Endothelial cell of umbilical vein (primary cell): ENCODE measurements around the gene GRK5. TPM values are rescaled to one million over a fixed set of nuclear protein-coding genes. Genes with fewer than 3 reads are reported as not detected.

Experiments used
- BruUV-seq: library from RNA; stranded (reverse); fragments of 400-500 nt; replicated peaks from 2 replicates; lab custom pipeline; 2021; lab: Mats Ljungman, UMichigan
- CTCF ChIA-PET: fragments of 300-600, 350-600 bp; sonication (Branson Sonifier 250); formaldehyde crosslinking; loops from one replicate; lab custom pipeline; 2021; ENCODE audit warnings: antibody characterized with exemption, inconsistent platforms; lab: Charles Lee
- POLR2A ChIA-PET: fragments of 300-600, 350-600 bp; sonication (Branson Sonifier 250); formaldehyde crosslinking; loops from one replicate; lab custom pipeline; 2021; ENCODE audit warnings: antibody characterized with exemption, inconsistent platforms; lab: Charles Lee
- DNase-seq: peaks from one replicate; pipeline ENCODE4 v3.0.0-alpha.2; 2011; ENCODE audit warnings: low read depth, low spot score
- FAIRE-seq: peaks from 2 replicates; lab custom pipeline; 2011; peaks lifted over from hg19 to GRCh38; lab: Jason Lieb, UNC
- H2AFZ ChIP-seq: 2 replicates; pipeline ENCODE4 v1.6.0; 2012; ENCODE audit warnings: low read depth, low read length, control low read depth, inconsistent platforms
- H3K27ac ChIP-seq: 2 replicates; pipeline ENCODE4 v1.5.1; 2011; ENCODE audit warnings: low read depth, mild to moderate bottlenecking, control low read depth, low read length, moderate library complexity; ENCODE audit not compliant: insufficient read depth
- H3K27me3 ChIP-seq, 2 experiments: 2 replicates each; pipeline versions ENCODE4 v1.6.0 to v1.6.1; 2011; ENCODE audit warnings: low read length in 2 of 2, mixed read lengths in 1 of 2; ENCODE audit not compliant: control insufficient read depth in 2 of 2, insufficient read depth in 2 of 2
- H3K36me3 ChIP-seq, 2 experiments: 2 replicates in 1 of 2; 3 replicates in 1 of 2; pipeline ENCODE4 v1.5.1; 2011; ENCODE audit warnings: low read length in 2 of 2, mild to moderate bottlenecking in 1 of 2, moderate library complexity in 1 of 2; ENCODE audit not compliant: control insufficient read depth in 2 of 2, insufficient read depth in 2 of 2; ENCODE audit errors: extremely low read depth in 1 of 2
- H3K4me1 ChIP-seq: 3 replicates; pipeline ENCODE4 v1.5.1; 2011; ENCODE audit warnings: mild to moderate bottlenecking, low read length; ENCODE audit not compliant: control insufficient read depth, insufficient read depth; ENCODE audit errors: extremely low read depth
- H3K4me2 ChIP-seq: 2 replicates; pipeline ENCODE4 v1.6.1; 2011; ENCODE audit warnings: low read length, control low read depth, mixed read lengths; ENCODE audit not compliant: insufficient read depth
- H3K4me3 ChIP-seq, 3 experiments: fragments of 200-600 bp in 1 of 3; sonication (generic), shearing (Covaris generic) in 1 of 3; replicated peaks in 1 of 3; 2 replicates each; pipeline ENCODE4 v1.5.1; 2011 to 2016; ENCODE audit warnings: control low read depth in 3 of 3, low read length in 3 of 3, mild to moderate bottlenecking in 2 of 3, inconsistent platforms in 1 of 3, low read depth in 1 of 3, moderate library complexity in 1 of 3; ENCODE audit not compliant: insufficient read depth in 1 of 3
- H3K79me2 ChIP-seq: 2 replicates; pipeline ENCODE4 v1.6.0; 2012; ENCODE audit warnings: low read length, inconsistent platforms; ENCODE audit not compliant: control insufficient read depth, insufficient read depth
- H3K9ac ChIP-seq: replicated peaks from 2 replicates; pipeline ENCODE3; 2011; ENCODE audit warnings: low read length, control low read depth; ENCODE audit not compliant: insufficient read depth; ENCODE audit errors: extremely low read depth
- H3K9me1 ChIP-seq: replicated peaks from 3 replicates; pipeline ENCODE4 v1.6.0; 2011; ENCODE audit warnings: mild to moderate bottlenecking, low read length; ENCODE audit not compliant: control insufficient read depth, insufficient read depth; ENCODE audit errors: extremely low read depth
- H3K9me3 ChIP-seq: replicated peaks from 2 replicates; pipeline ENCODE4 v1.5.1; 2012; ENCODE audit warnings: low read length, inconsistent platforms; ENCODE audit not compliant: control insufficient read depth, insufficient read depth
- H4K20me1 ChIP-seq: replicated peaks from 2 replicates; pipeline ENCODE3; 2011; ENCODE audit warnings: mild to moderate bottlenecking, low read length; ENCODE audit not compliant: control insufficient read depth, insufficient read depth; ENCODE audit errors: extremely low read depth
- CTCF ChIP-seq, 2 donors: IDR thresholded peaks; 1 replicate in 1 of 2; 2 replicates in 1 of 2; pipeline ENCODE4 v1.5.1; 2011; ENCODE audit warnings: low read length in 2 of 2, mild to moderate bottlenecking in 2 of 2, moderate library complexity in 2 of 2, control low read depth in 1 of 2, inconsistent platforms in 1 of 2, low read depth in 1 of 2; ENCODE audit not compliant: insufficient read depth in 1 of 2; ENCODE audit errors: extremely low read depth in 1 of 2
- EZH2 ChIP-seq: IDR thresholded peaks from 2 replicates; pipeline ENCODE4 v1.6.1; 2012; ENCODE audit warnings: borderline replicate concordance, low read depth, mild to moderate bottlenecking, moderate library complexity, low read length, inconsistent platforms; ENCODE audit not compliant: severe bottlenecking
- FOS ChIP-seq: IDR thresholded peaks from 2 replicates; pipeline ENCODE4 v1.6.1; 2011; ENCODE audit warnings: mild to moderate bottlenecking, low read length, moderate library complexity, borderline replicate concordance; ENCODE audit not compliant: insufficient read depth
- GATA2 ChIP-seq: IDR thresholded peaks from 2 replicates; pipeline ENCODE4 v1.7.0; 2011; ENCODE audit warnings: low read depth, mild to moderate bottlenecking, moderate library complexity, mixed read lengths, low read length; ENCODE audit not compliant: insufficient read length, insufficient read depth
- JUN ChIP-seq: IDR thresholded peaks from 2 replicates; pipeline ENCODE4 v1.6.1; 2011; ENCODE audit warnings: borderline replicate concordance, low read depth; ENCODE audit not compliant: insufficient read length, insufficient read depth
- MAX ChIP-seq: IDR thresholded peaks from 2 replicates; pipeline ENCODE4 v1.6.1; 2011; ENCODE audit not compliant: insufficient read depth, insufficient read length
- MYC ChIP-seq: IDR thresholded peaks from one replicate; pipeline ENCODE4 v1.6.1; 2011; ENCODE audit warnings: mild to moderate bottlenecking, low read depth, low read length
- POLR2A ChIP-seq: IDR thresholded peaks from 2 replicates; pipeline ENCODE4 v1.6.1; 2012; ENCODE audit warnings: low read depth, mild to moderate bottlenecking, control low read depth, low read length
- POLR2AphosphoS5 ChIP-seq: IDR thresholded peaks from 2 replicates; pipeline ENCODE4 v1.6.1; 2012; ENCODE audit warnings: low read depth, mild to moderate bottlenecking, control low read depth, low read length, moderate library complexity; ENCODE audit not compliant: insufficient read depth
- dilution Hi-C: fragments of 300-500 bp; cut with MboI; formaldehyde crosslinking; loops from one replicate; pipeline ENCODE4 v1.15.0; 2019; ENCODE audit warnings: low sequenced_read_pairs; ENCODE audit not compliant: extremely low pct_ligation_motif_present
- intact Hi-C: fragments of 100-400 bp; cut with micrococcal nuclease; formaldehyde crosslinking; loops from one replicate; pipeline ENCODE4 v1.10.0; 2022
- polyA plus RNA-seq, 4 experiments: library from polyadenylated mRNA; depleted of rRNA in 3 of 4; stranded (reverse) in 3 of 4; unstranded in 1 of 4; fragments of >200 nt; gene quantifications; 2 replicates each; pipeline versions ENCODE4 v1.2.1 to v1.2.3, GENCODE V29; 2011 to 2012; ENCODE audit warnings: missing spikeins in 1 of 4
- total RNA-seq: library from RNA; stranded (reverse); gene quantifications from 2 replicates; pipeline ENCODE4 v1.2.3, GENCODE V29; 2021

Gene GRK5
- total and polyA plus RNA-seq, 2 donors (not counting 3 experiments of a cell fraction or from before 2014, with no cell fraction given) = 13.1 to 29.5 TPM

- Histone ChIP-seq H3K79me2 (peaks cover 3% of the 10 kb centered on the region), H4K20me1 (no peaks in the 10 kb centered on the region), H3K27ac (no peak overlapping the region), H3K9me1 (no peaks in the 10 kb centered on the region), H3K9me3 (no peaks in the 10 kb centered on the region), H3K36me3 (no peaks in the 10 kb centered on the region), H3K27me3 (no peaks in the 10 kb centered on the region), H3K4me3 (no peak overlapping the region), H3K4me2 (no peak overlapping the region), H2AFZ (no peak overlapping the region), H3K9ac (no peak overlapping the region), H3K4me1 (peaks cover 49% of the 10 kb centered on the region)
- intact Hi-C loops = no loop called here
- dilution Hi-C loops = no loop called here
- TF ChIP-seq CTCF (IDR thresholded peaks at IDR 0.05; ENCODE audit: extremely low read depth in 1 of 2, insufficient read depth in 1 of 2, low read depth in 1 of 2, low read length in 2 of 2) (no peak), MAX (no peak), GATA2 (no peak), POLR2A (no peak), EZH2 (no peak), JUN (no peak), POLR2AphosphoS5 (no peak), MYC (no peak), FOS (no peak)
- DNase-seq (no peak), FAIRE-seq (no peak)
- ChIA-PET CTCF (interaction anchor here (3.5 kb wide), 1 partner anchor 97 kb away, joined by 15 read pairs; the partner anchor contains the start of gene GRK5), POLR2A (no interaction called here)
- no TSS peak for BruUV-seq
Measured at GRCh38 chr10:119303886-119304285, 96.5 kb downstream of the GRK5 start.
